Skeletal muscle satellite cell (primary cell): ENCODE results near the gene C6orf15.
A peak's percentile ranks its signal among the peaks of the same experiment; 100 is the strongest.

Experiments
- H3K27me3 ChIP-seq: 2 replicates; pipeline ENCODE4 v1.7.0; 2013; ENCODE audit warnings: low read length; ENCODE audit not compliant: control insufficient read depth, insufficient read depth
- H3K36me3 ChIP-seq: 2 replicates; pipeline ENCODE4 v1.7.0; 2013; ENCODE audit warnings: mild to moderate bottlenecking, control low read depth, low read length; ENCODE audit not compliant: insufficient read depth
- H3K4me1 ChIP-seq: 2 replicates; pipeline ENCODE4 v1.7.0; 2013; ENCODE audit warnings: low read length; ENCODE audit not compliant: control insufficient read depth, insufficient read depth
- H3K4me2 ChIP-seq: 2 replicates; pipeline ENCODE4 v1.7.0; 2013; ENCODE audit warnings: mild to moderate bottlenecking, low read length
- H3K4me3 ChIP-seq: 2 replicates; pipeline ENCODE4 v1.7.0; 2013; ENCODE audit warnings: low read length
- H3K9ac ChIP-seq: 2 replicates; pipeline ENCODE4 v1.7.0; 2013; ENCODE audit warnings: mild to moderate bottlenecking, low read depth, low read length, moderate library complexity
- H3K9me3 ChIP-seq: replicated peaks from 2 replicates; pipeline ENCODE4 v1.7.0; 2013; ENCODE audit warnings: mild to moderate bottlenecking, control low read depth, low read length

C6orf15 gene

GRCh38 chr6:31115941-31116560 is 3.7 kb upstream of the C6orf15 start:
- H3K4me3 ChIP-seq, result no peak overlapping the region
- H3K9me3 ChIP-seq, result no peaks in the 10 kb centered on the region
- H3K9ac ChIP-seq, result no peak overlapping the region
- no peaks in the 10 kb centered on the region for H3K36me3 ChIP-seq
- no peaks in the 10 kb centered on the region for H3K27me3 ChIP-seq
- peaks cover 23% of the 10 kb centered on the region for H3K4me1 ChIP-seq
- no peak overlapping the region for H3K4me2 ChIP-seq

GRCh38 chr6:31114970-31115849 is 2.8 kb upstream of the C6orf15 start:
- peak overlapping the region; percentile 71 for H3K9ac ChIP-seq
- H3K4me2 ChIP-seq, result peak overlapping the region; percentile 66
- H3K4me3 ChIP-seq, result peak overlapping the region; percentile 50
- no peaks in the 10 kb centered on the region for H3K36me3 ChIP-seq
- no peaks in the 10 kb centered on the region for H3K27me3 ChIP-seq
- no peaks in the 10 kb centered on the region for H3K9me3 ChIP-seq
- H3K4me1 ChIP-seq, result peaks cover 23% of the 10 kb centered on the region

GRCh38 chr6:31114541-31114878 is 2.1 kb upstream of the C6orf15 start, which contains the start of gene PSORS1C1:
PSORS1C1 (plus strand) TSS chr6:31114800; CDS start chr6:31129633, 14,833 bp downstream.
- peaks cover 23% of the 10 kb centered on the region for H3K4me1 ChIP-seq
- H3K4me2 ChIP-seq, result peak within 1 kb of the TSS; percentile 66
- peak within 1 kb of the TSS; percentile 50 for H3K4me3 ChIP-seq
- H3K9ac ChIP-seq, result peak within 1 kb of the TSS; percentile 71
- no peaks in the 10 kb centered on the region for H3K36me3 ChIP-seq
- H3K9me3 ChIP-seq, result no peaks in the 10 kb centered on the region
- peaks cover 7% of the 10 kb centered on the region for H3K27me3 ChIP-seq

GRCh38 chr6:31113861-31114540 is 1.6 kb upstream of the C6orf15 start:
- Histone ChIP-seq H3K36me3 (no peaks in the 10 kb centered on the region), H3K4me1 (peaks cover 23% of the 10 kb centered on the region), H3K4me3 (peak overlapping the region; percentile 30), H3K27me3 (peaks cover 9% of the 10 kb centered on the region), H3K9ac (peak overlapping the region; percentile 27), H3K4me2 (peak overlapping the region; percentile 66), H3K9me3 (no peaks in the 10 kb centered on the region)

- peaks cover 17% of the 10 kb centered on the region for H3K27me3 ChIP-seq
- no peaks in the 10 kb centered on the region for H3K9me3 ChIP-seq
- H3K4me3 ChIP-seq, result no peak overlapping the region
- H3K36me3 ChIP-seq, result no peaks in the 10 kb centered on the region
- H3K9ac ChIP-seq, result no peak overlapping the region
- peaks cover 23% of the 10 kb centered on the region for H3K4me1 ChIP-seq
- H3K4me2 ChIP-seq, result no peak overlapping the region
These were observed 663 bp downstream of the C6orf15 start for GRCh38 chr6:31111712-31112111.

- H3K9ac ChIP-seq, result no peak overlapping the region
- peaks cover 20% of the 10 kb centered on the region for H3K27me3 ChIP-seq
- no peaks in the 10 kb centered on the region for H3K9me3 ChIP-seq
- H3K4me3 ChIP-seq, result no peak overlapping the region
- no peaks in the 10 kb centered on the region for H3K36me3 ChIP-seq
- H3K4me2 ChIP-seq, result no peak overlapping the region
- H3K4me1 ChIP-seq, result peaks cover 23% of the 10 kb centered on the region
These were observed 1.4 kb downstream of the C6orf15 start for GRCh38 chr6:31110825-31111582.

- Histone ChIP-seq H3K4me3 (no peak overlapping the region), H3K27me3 (peaks cover 20% of the 10 kb centered on the region), H3K36me3 (no peaks in the 10 kb centered on the region)
These were observed 5.3 kb downstream of the C6orf15 start for GRCh38 chr6:31107052-31107451.

GRCh38 chr6:31103136-31103535 is 9.2 kb downstream of the C6orf15 start:
- Histone ChIP-seq H3K9ac (no peak overlapping the region), H3K36me3 (no peaks in the 10 kb centered on the region), H3K4me2 (no peak overlapping the region), H3K4me1 (no peaks in the 10 kb centered on the region), H3K4me3 (no peak overlapping the region), H3K27me3 (peaks cover 11% of the 10 kb centered on the region), H3K9me3 (no peaks in the 10 kb centered on the region)

More at GRCh38 chr6:31107052-31107451, 5.3 kb downstream of the C6orf15 start:
- no peak overlapping the region for H3K9ac ChIP-seq
- H3K4me2 ChIP-seq, result no peak overlapping the region
- no peaks in the 10 kb centered on the region for H3K4me1 ChIP-seq
- no peaks in the 10 kb centered on the region for H3K9me3 ChIP-seq

GRCh38 chr6:31098449-31098938 is 13.9 kb downstream of the C6orf15 start:
- Histone ChIP-seq H3K4me2 (no peak overlapping the region), H3K9me3 (no peaks in the 10 kb centered on the region), H3K27me3 (no peaks in the 10 kb centered on the region), H3K4me3 (no peak overlapping the region), H3K9ac (no peak overlapping the region), H3K4me1 (peaks cover 11% of the 10 kb centered on the region), H3K36me3 (no peaks in the 10 kb centered on the region)

GRCh38 chr6:31096656-31097055 is 15.7 kb downstream of the C6orf15 start:
- H3K36me3 ChIP-seq, result no peaks in the 10 kb centered on the region
- no peaks in the 10 kb centered on the region for H3K27me3 ChIP-seq
- H3K9me3 ChIP-seq, result no peaks in the 10 kb centered on the region
- no peak overlapping the region for H3K4me2 ChIP-seq
- H3K9ac ChIP-seq, result no peak overlapping the region
- no peak overlapping the region for H3K4me3 ChIP-seq
- H3K4me1 ChIP-seq, result peaks cover 11% of the 10 kb centered on the region

GRCh38 chr6:31096215-31096614 is 16.2 kb downstream of the C6orf15 start:
- Histone ChIP-seq H3K4me1 (peaks cover 11% of the 10 kb centered on the region), H3K4me3 (no peak overlapping the region), H3K27me3 (no peaks in the 10 kb centered on the region)

More at GRCh38 chr6:31096215-31096614, 16.2 kb downstream of the C6orf15 start:
- Histone ChIP-seq H3K9me3 (no peaks in the 10 kb centered on the region), H3K9ac (no peak overlapping the region), H3K4me2 (no peak overlapping the region), H3K36me3 (no peaks in the 10 kb centered on the region)
